ENCODE results near the gene TCTA.

DNA sequence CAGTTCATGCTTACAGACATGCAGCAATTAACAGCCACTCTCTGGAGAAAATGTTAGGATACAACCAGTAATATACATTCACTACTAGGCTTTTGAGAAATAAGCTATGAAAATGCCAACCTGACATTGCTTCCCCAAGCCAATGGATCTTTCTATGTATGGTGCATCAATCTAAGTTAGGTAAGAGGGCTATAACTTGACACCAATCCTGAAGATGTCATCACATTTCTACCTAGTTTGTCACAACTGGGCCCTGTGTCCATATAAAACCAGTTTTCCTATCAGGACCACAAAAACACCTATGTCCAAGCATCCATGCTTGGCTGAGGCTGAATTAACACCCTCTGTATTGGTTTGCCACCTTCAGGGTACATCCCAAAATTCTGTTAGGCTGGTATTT lies 40.3 kb upstream of the TCTA start:
- TF ChIP-seq, protein P1, sequence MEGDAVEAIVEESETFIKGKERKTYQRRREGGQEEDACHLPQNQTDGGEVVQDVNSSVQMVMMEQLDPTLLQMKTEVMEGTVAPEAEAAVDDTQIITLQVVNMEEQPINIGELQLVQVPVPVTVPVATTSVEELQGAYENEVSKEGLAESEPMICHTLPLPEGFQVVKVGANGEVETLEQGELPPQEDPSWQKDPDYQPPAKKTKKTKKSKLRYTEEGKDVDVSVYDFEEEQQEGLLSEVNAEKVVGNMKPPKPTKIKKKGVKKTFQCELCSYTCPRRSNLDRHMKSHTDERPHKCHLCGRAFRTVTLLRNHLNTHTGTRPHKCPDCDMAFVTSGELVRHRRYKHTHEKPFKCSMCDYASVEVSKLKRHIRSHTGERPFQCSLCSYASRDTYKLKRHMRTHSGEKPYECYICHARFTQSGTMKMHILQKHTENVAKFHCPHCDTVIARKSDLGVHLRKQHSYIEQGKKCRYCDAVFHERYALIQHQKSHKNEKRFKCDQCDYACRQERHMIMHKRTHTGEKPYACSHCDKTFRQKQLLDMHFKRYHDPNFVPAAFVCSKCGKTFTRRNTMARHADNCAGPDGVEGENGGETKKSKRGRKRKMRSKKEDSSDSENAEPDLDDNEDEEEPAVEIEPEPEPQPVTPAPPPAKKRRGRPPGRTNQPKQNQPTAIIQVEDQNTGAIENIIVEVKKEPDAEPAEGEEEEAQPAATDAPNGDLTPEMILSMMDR (IDR thresholded peaks at IDR 0.05) = no peak
- TF ChIP-seq, protein P2, sequence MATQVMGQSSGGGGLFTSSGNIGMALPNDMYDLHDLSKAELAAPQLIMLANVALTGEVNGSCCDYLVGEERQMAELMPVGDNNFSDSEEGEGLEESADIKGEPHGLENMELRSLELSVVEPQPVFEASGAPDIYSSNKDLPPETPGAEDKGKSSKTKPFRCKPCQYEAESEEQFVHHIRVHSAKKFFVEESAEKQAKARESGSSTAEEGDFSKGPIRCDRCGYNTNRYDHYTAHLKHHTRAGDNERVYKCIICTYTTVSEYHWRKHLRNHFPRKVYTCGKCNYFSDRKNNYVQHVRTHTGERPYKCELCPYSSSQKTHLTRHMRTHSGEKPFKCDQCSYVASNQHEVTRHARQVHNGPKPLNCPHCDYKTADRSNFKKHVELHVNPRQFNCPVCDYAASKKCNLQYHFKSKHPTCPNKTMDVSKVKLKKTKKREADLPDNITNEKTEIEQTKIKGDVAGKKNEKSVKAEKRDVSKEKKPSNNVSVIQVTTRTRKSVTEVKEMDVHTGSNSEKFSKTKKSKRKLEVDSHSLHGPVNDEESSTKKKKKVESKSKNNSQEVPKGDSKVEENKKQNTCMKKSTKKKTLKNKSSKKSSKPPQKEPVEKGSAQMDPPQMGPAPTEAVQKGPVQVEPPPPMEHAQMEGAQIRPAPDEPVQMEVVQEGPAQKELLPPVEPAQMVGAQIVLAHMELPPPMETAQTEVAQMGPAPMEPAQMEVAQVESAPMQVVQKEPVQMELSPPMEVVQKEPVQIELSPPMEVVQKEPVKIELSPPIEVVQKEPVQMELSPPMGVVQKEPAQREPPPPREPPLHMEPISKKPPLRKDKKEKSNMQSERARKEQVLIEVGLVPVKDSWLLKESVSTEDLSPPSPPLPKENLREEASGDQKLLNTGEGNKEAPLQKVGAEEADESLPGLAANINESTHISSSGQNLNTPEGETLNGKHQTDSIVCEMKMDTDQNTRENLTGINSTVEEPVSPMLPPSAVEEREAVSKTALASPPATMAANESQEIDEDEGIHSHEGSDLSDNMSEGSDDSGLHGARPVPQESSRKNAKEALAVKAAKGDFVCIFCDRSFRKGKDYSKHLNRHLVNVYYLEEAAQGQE (IDR thresholded peaks at IDR 0.05; ENCODE audit: insufficient read depth in 1 of 2, low read depth in 2 of 2, low read length in 1 of 2) = no peak
- TF ChIP-seq SIN3A (IDR thresholded peaks at IDR 0.05; ENCODE audit: borderline replicate concordance, insufficient read depth, low read depth, low read length) = no peak
- TF ChIP-seq TCF7L2 (IDR thresholded peaks at IDR 0.05; ENCODE audit: low read depth, low read length) = no peak
